Measurements from ENCODE around the gene SCML1.

GRCh38 chrX:17721715-17722114, 15.6 kb upstream of the SCML1 start:
- TF ChIP-seq CTCF (IDR thresholded peaks at IDR 0.05; ENCODE audit: low read depth, low read length): no peak
- TF ChIP-seq EZH2phosphoT487 (IDR thresholded peaks at IDR 0.05; ENCODE audit: low read depth): no peak
